T-helper 2 cell treated with Interferon-gamma antibody and Interleukin-4, amounts not matched to agents 5 μg/mL and 100 μg/mL, for 36 hours (primary cell): ENCODE measurements around the gene CISTR.
A peak's percentile ranks its signal among the peaks of the same experiment; 100 is the strongest.
"Not testable (repeated sequence)": the region's sequence is repeated elsewhere in the genome, so short reads cannot be mapped to it uniquely, and the experiment has no call there.

Experiments
- DNase-seq: peaks from one replicate; pipeline ENCODE4 v3.0.0; 2021; ENCODE audit warnings: low spot score
- H3K27ac Mint-ChIP-seq: one replicate; pipeline ENCODE4 v1.8.0; 2021; ENCODE audit warnings: mild to moderate bottlenecking, mixed read lengths
- H3K27me3 Mint-ChIP-seq: one replicate; pipeline ENCODE4 v1.8.0; 2021; ENCODE audit warnings: low read depth, mixed read lengths
- H3K36me3 Mint-ChIP-seq: one replicate; pipeline ENCODE4 v1.8.0; 2021; ENCODE audit warnings: low read depth, mixed read lengths
- H3K4me1 Mint-ChIP-seq: one replicate; pipeline ENCODE4 v1.8.0; 2021; ENCODE audit warnings: low read depth, mixed read lengths
- H3K4me3 Mint-ChIP-seq: one replicate; pipeline ENCODE4 v1.8.0; 2022; ENCODE audit warnings: mild to moderate bottlenecking, moderate library complexity, mixed read lengths
- H3K9me3 Mint-ChIP-seq: one replicate; pipeline ENCODE4 v1.8.0; 2021; ENCODE audit warnings: mixed read lengths

The CISTR gene

DNA sequence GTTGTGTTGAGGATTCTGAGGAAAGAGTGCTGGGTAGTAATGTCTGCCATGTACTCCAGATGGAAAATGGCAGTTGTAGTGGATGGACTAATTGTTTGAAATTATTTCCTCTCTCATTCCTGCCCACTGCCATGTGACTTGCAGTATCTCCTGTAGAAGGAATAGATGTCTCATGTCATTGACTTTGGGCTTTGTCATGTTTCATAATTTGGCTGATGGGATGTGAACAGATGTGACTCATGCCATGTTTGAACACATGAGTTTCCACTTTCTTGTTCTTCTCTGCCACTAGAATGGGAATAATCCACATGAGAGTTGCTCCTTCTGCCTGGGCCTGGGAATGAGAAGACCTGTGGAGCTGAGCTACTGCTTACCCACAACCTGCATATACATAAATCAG is 22.1 kb downstream of the CISTR start:
- H3K27ac Mint-ChIP-seq, result no peak overlapping the region
- H3K27me3 Mint-ChIP-seq, result peaks cover 26% of the 10 kb centered on the region
- H3K4me3 Mint-ChIP-seq, result no peak overlapping the region
- no peaks in the 10 kb centered on the region for H3K36me3 Mint-ChIP-seq
- DNase-seq, result no peak
- no peaks in the 10 kb centered on the region for H3K9me3 Mint-ChIP-seq
- H3K4me1 Mint-ChIP-seq, result peaks cover 16% of the 10 kb centered on the region

DNA sequence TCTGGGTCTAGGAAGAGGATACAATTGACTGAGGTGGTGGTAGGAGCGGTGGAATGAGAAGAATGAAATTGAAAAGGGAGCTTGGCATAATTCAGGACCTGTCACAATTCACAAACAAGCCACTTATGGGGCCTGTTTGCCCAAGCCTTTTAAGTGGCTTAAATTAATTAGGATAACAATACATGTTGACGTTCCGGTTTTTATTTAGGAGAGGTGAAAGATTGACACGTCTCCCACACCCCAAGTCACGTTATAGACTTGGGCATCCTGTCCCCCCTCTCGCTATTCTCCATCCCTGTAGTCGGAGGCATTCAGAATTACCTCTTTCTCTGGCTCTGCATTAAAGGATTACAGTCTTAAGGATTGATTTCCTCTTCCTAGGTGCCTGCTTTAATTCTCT is 23.6 kb downstream of the CISTR start:
- peaks cover 6% of the 10 kb centered on the region for H3K36me3 Mint-ChIP-seq
- DNase-seq, result no peak
- H3K4me1 Mint-ChIP-seq, result peaks cover 13% of the 10 kb centered on the region
- peak overlapping the region; percentile 93 for H3K27ac Mint-ChIP-seq
- peak overlapping the region; percentile 94 for H3K4me3 Mint-ChIP-seq
- no peaks in the 10 kb centered on the region for H3K9me3 Mint-ChIP-seq
- peaks cover 17% of the 10 kb centered on the region for H3K27me3 Mint-ChIP-seq

DNA sequence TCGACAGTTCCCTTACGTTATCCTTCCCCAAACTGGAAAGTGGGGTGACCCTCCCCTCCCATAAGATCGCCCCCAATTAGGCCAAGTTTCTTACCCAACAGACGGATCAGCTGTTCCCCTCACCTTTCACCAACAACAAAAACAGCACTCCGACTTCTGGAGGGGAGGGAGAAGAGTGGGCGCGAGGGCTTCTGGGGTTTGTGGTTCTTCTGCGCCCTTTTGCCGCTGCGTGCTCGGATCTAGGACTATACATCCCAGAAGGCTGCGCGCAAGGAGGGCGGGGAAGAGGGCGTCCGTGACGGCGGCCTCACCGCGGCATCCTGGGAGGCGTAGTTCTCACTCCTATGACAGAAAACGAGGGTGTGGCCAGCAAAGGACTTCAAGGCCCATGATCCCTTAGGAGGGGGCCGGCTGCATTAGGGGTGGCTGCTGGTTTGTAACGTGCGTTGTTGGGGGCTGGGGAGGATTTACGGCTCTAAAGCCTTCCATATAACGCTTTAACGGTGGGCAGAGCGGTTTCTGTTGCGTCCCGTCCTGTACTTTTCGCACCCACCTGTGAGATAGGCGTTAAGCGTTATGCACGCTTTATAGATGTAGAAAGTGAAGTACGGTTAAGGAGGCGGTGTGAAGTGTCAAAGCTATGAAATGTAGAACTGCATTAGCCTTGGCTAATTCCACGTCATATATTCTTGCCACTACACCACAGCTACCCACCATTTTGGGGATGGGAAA is 24.3 kb downstream of the CISTR start, which contains the start of gene CALCOCO1:
CALCOCO1 (minus strand) TSS at position 143 of the 732 bp plus-strand sequence. CDS start 2,210 bp downstream, outside the sequence.
- Mint-ChIP-seq H3K4me3 (peak within 1 kb of the TSS; percentile 94), H3K36me3 (peaks cover 8% of the 10 kb centered on the region), H3K9me3 (no peaks in the 10 kb centered on the region), H3K27me3 (peaks cover 11% of the 10 kb centered on the region), H3K27ac (peak within 1 kb of the TSS; percentile 93), H3K4me1 (peaks cover 15% of the 10 kb centered on the region)
- peak; percentile 97 for DNase-seq

DNA sequence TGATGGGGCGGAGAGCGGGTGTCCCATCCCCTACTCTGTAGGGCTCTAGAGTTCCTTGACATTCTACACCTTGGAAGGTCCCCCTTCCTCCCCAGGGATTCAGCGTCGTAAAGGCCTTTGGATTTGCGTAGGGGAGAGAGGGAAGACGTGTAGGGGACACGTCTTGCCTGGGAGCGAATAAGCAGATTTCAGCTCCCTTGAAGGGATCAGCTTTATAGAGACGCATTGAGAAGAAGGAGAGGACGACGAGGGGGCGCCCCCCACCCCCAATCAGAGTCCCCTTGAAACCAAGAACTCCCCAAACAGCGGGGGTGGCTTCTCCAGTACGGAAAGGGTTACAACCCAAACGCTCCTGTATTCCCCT is 24.9 kb downstream of the CISTR start:
- peaks cover 7% of the 10 kb centered on the region for H3K27me3 Mint-ChIP-seq
- peaks cover 8% of the 10 kb centered on the region for H3K36me3 Mint-ChIP-seq
- no peak for DNase-seq
- H3K4me3 Mint-ChIP-seq, result peak overlapping the region; percentile 94
- H3K4me1 Mint-ChIP-seq, result peaks cover 15% of the 10 kb centered on the region
- peak overlapping the region; percentile 93 for H3K27ac Mint-ChIP-seq
- no peaks in the 10 kb centered on the region for H3K9me3 Mint-ChIP-seq

DNA sequence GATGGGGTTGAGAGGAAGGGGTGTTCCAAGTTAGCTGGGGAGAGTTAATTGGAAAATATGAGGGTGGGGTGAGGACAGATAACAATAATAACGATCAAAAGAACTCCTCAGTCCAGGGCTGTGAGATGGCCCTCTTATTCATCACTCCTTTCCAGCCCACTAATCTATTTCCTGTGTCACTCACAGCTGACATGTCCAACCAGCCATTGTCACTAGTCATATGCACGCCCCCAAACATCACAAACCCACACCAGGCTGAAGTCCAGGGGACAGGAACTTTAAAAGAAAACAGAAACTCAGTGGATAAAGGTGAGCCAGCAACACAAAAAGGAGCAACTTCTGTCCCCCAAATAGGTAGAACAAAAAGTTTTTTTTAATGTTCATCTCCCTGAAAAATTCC is 25.4 kb downstream of the CISTR start:
- peak; percentile 31 for DNase-seq
- Mint-ChIP-seq H3K27ac (no peak overlapping the region), H3K4me1 (peaks cover 15% of the 10 kb centered on the region), H3K27me3 (peaks cover 5% of the 10 kb centered on the region), H3K9me3 (no peaks in the 10 kb centered on the region), H3K36me3 (peaks cover 8% of the 10 kb centered on the region), H3K4me3 (peak overlapping the region; percentile 94)

DNA sequence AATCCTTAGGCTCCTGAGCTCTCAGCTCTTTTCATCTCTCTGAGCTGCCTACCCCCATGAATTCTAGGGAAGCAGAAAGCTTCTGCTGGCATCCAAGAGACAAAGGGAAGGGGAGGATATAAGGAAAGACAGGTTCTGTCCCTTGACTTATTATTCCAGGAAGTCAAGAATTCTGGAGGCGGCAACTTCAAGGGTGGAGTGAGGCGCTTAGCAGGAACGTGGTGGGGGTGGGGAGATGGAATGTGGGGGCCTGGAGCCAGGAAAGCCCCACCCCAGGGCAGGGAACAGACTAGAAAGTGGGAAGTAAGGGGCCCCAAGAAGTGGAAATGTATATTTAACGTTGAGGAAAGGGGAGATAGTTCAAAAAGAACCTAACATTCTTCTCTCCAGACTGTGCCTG is 26.0 kb downstream of the CISTR start:
- Mint-ChIP-seq H3K27ac (no peak overlapping the region), H3K4me1 (peaks cover 15% of the 10 kb centered on the region), H3K27me3 (no peaks in the 10 kb centered on the region), H3K36me3 (peaks cover 10% of the 10 kb centered on the region), H3K4me3 (peak overlapping the region; percentile 94), H3K9me3 (no peaks in the 10 kb centered on the region)
- no peak for DNase-seq

DNA sequence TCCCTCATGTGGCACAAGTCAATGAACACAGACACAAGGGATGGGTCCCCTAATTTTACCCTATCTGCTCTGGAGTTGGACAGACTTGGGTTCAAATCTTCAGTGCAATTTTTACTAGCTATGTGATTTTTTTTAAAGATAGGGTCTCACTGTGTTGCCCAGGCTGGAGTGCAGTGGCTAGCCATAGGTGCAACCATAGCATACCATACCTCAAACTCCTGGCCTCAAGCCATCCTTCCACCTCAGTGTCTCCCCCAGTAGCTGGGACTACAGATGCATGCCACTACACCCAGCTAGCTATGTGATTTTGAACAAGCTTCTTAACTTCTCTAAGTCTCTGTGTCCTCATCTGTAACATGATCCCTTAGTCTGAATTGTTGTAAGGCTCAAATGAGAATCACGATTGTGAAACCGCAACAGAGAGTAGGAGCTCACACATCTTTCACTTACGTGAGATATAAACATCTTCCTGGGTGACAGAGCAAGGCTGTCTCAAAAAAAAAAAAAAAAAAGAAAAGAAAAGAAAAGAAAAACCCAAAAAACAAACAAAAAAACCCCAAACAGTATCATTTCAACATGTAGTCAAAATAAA is 29.2 kb downstream of the CISTR start:
- Mint-ChIP-seq H3K36me3 (peaks cover 12% of the 10 kb centered on the region), H3K4me1 (peaks cover 10% of the 10 kb centered on the region), H3K9me3 (no peaks in the 10 kb centered on the region), H3K27me3 (no peaks in the 10 kb centered on the region), H3K27ac (no peak overlapping the region), H3K4me3 (no peak overlapping the region)
- DNase-seq, result no peak

DNA sequence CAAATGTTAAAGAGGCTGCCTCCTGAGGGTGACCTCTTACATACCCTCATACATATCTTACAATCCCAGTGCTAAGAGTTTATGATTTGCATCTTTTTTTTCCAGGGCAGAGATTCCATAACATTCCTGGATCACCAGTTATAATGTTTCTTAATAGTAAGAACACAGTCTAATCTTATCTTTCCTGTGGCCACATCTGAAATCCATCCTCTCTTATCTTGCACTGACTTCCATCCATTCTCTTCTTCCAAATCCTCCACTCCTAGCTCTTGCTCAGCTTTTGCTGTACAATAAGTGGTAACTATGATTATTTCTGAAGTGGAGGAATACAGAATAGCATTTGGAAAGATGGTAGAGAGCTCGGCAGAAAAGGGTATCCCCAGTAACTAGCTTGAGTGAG is 30.8 kb downstream of the CISTR start:
- Mint-ChIP-seq H3K4me3 (no peak overlapping the region), H3K27ac (no peak overlapping the region), H3K4me1 (peaks cover 3% of the 10 kb centered on the region), H3K36me3 (peaks cover 12% of the 10 kb centered on the region), H3K9me3 (no peaks in the 10 kb centered on the region), H3K27me3 (no peaks in the 10 kb centered on the region)
- no peak for DNase-seq

DNA sequence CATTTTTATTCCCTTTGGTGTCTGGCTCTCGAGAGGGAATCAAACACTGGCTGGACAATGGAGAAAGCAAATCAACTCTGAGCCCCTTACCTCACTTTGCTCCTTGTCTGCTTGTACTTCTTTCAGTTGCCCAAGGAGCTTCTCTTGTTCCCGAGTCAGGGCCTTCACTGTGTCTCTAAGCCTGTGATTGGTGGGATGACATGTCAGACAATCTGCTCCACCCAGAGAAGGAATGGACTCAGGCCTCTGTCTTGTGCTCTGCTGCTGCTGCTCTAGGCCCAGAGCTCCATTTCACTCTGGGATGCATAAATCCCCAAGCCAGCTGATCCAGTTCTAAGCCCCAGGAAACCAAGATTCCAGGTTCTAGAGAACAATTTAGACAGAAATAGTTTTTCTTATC is 32.1 kb downstream of the CISTR start:
- H3K36me3 Mint-ChIP-seq, result peaks cover 12% of the 10 kb centered on the region
- DNase-seq, result no peak
- no peaks in the 10 kb centered on the region for H3K9me3 Mint-ChIP-seq
- no peaks in the 10 kb centered on the region for H3K27me3 Mint-ChIP-seq
- peaks cover 3% of the 10 kb centered on the region for H3K4me1 Mint-ChIP-seq
- no peak overlapping the region for H3K27ac Mint-ChIP-seq
- no peak overlapping the region for H3K4me3 Mint-ChIP-seq

DNA sequence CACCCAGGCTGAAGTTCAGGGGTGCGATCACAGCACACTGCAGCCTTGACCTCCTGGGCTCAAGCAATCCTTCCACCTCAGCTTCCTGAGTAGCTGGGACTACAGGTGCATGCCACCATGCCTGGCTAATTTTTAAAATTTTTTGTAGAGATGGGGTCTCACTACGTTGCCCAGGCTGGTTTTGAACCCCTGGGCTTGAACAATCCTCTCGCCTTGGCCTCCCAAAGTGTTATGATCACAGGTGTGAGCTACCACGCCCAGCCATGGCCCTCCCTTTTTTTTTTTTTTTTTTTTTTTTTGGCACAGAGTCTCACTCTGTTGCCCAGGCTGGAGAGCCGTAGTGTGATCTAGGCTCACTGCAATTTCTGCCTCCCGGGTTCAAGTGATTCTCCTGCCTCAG is 33.2 kb downstream of the CISTR start:
- DNase-seq, H3K4me1 Mint-ChIP-seq, H3K36me3 Mint-ChIP-seq, H3K4me3 Mint-ChIP-seq, H3K27me3 Mint-ChIP-seq, H3K9me3 Mint-ChIP-seq, H3K27ac Mint-ChIP-seq: not testable (repeated sequence)

DNA sequence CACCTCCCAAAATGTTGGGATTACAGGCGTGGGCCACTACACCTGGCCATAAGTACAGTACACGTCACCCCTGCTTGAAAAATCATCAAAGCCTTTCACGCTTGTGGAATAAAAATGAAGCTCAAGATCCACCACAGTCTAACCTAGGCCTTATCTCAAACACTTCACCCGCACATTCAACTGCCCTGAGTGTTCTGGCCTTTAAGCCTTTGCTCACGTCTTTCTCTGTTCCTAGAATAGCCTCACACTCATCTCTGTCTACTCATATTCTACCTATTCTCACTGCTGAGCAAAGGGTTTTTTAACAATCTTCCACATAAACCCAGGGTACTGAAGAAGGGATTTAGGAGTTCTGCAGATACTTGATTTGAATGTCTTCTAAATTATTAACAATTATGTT is 34.5 kb downstream of the CISTR start:
- no peak overlapping the region for H3K27ac Mint-ChIP-seq
- no peaks in the 10 kb centered on the region for H3K9me3 Mint-ChIP-seq
- DNase-seq, result no peak
- H3K4me1 Mint-ChIP-seq, result no peaks in the 10 kb centered on the region
- no peaks in the 10 kb centered on the region for H3K27me3 Mint-ChIP-seq
- no peak overlapping the region for H3K4me3 Mint-ChIP-seq
- peaks cover 7% of the 10 kb centered on the region for H3K36me3 Mint-ChIP-seq

DNA sequence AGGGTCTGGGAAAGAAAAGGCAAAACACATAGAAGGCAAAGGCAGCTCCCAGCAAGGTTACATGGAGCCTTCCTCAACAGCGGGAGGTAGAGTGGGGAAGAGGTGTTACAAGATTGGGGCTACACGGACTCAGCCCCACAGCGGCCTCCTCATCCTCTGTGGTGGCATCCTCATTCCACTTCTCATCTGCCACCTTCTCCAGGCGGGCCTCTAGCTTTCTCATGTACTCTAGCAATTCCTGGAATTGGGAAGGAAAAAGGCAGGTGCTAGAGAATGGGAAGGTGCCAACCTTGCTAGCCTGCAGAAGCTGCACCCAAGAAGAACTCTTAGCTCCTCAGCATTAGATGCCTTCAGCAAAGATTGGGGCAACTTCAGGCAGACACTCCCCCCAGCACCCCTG is 37.8 kb downstream of the CISTR start:
- peaks cover 2% of the 10 kb centered on the region for H3K36me3 Mint-ChIP-seq
- H3K27me3 Mint-ChIP-seq, result peaks cover 4% of the 10 kb centered on the region
- H3K4me3 Mint-ChIP-seq, result no peak overlapping the region

DNA sequence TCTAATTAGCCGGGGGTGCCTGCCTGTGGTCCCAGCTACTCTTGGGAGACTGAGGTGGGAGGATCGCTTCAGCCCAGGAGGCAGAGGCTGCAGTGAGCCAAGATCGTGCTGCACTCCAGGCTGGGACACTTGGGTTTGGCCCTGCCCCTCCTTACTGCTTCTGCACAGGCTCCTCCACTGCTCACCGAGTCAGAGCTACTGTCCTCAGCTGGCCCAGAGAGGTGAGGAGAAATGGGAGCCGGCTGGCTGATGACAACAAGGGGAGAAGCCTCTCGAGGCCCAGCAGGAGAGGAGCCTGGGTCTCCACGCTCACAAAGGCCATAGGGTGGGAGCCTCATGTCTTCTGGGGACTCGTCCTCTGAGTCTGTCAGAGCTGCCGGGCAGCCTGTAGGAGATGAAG is 38.3 kb downstream of the CISTR start:
- Mint-ChIP-seq H3K4me1 (no peaks in the 10 kb centered on the region), H3K27ac (no peak overlapping the region), H3K27me3 (peaks cover 7% of the 10 kb centered on the region), H3K4me3 (no peak overlapping the region), H3K36me3 (peaks cover 2% of the 10 kb centered on the region), H3K9me3 (no peaks in the 10 kb centered on the region)
- DNase-seq, result no peak

More for the DNA sequence above, 37.8 kb downstream of the CISTR start:
- no peak for DNase-seq
- Mint-ChIP-seq H3K4me1 (no peaks in the 10 kb centered on the region), H3K9me3 (no peaks in the 10 kb centered on the region), H3K27ac (no peak overlapping the region)

DNA sequence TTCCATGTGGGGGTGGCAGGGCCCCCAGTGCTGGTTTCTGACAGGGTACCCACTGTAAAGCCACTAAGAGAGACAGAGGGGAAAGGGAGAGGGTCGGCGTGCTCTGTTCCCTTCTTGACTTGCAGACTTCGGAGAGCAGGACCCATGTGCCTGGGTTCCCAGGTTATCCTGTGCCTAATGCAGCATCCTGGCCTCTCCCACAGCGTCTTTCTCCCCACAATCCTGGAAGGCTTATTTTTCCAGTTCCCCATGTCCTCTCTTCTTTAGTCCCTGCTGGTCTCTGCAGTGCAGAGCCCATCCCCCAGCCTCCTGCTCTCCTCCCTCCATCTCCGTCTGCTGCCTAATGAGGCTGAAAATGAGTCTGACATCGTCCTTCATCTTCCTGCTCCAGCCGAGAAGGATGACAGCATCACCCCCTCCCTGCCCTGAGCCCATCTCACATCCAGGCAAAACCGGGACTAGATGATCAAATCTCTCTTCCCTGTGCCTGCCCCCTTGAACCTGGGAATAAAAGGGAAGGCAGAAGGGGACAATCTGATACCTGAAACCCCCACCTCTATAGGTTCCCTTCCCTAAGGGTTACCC is 39.6 kb downstream of the CISTR start:
- H3K4me1 Mint-ChIP-seq, result no peaks in the 10 kb centered on the region
- DNase-seq, result no peak
- no peak overlapping the region for H3K27ac Mint-ChIP-seq
- peaks cover 2% of the 10 kb centered on the region for H3K36me3 Mint-ChIP-seq
- no peaks in the 10 kb centered on the region for H3K9me3 Mint-ChIP-seq
- H3K4me3 Mint-ChIP-seq, result no peak overlapping the region
- H3K27me3 Mint-ChIP-seq, result peaks cover 13% of the 10 kb centered on the region
